Mesenchymal stem cell (in vitro differentiated cells and primary cell): ENCODE measurements around the gene MCM7. TPM values are rescaled to one million over a fixed set of nuclear protein-coding genes. Genes with fewer than 3 reads are reported as not detected.

Source experiments
- DNase-seq: peaks from one replicate; pipeline ENCODE4 v3.0.0-alpha.2; 2013
- H2AFZ ChIP-seq: one replicate; pipeline ENCODE4 v1.6.1; 2013; ENCODE audit warnings: low read depth, mild to moderate bottlenecking, control low read depth, inconsistent platforms, low read length, moderate library complexity
- H2AK5ac ChIP-seq: 2 replicates; pipeline ENCODE4 v1.6.1; 2013; ENCODE audit warnings: low read length, moderate library complexity, mild to moderate bottlenecking, inconsistent platforms; ENCODE audit not compliant: severe bottlenecking
- H2BK120ac ChIP-seq: one replicate; pipeline ENCODE4 v1.6.1; 2013; ENCODE audit warnings: low read depth, mild to moderate bottlenecking, inconsistent platforms, low read length, moderate library complexity
- H2BK12ac ChIP-seq, 2 experiments: one replicate each; pipeline ENCODE4 v1.6.1; 2013; ENCODE audit warnings: inconsistent platforms in 2 of 2, low read length in 2 of 2, mild to moderate bottlenecking in 2 of 2, moderate library complexity in 2 of 2, control low read depth in 1 of 2
- H2BK15ac ChIP-seq: one replicate; pipeline ENCODE4 v1.6.1; 2013; ENCODE audit warnings: mild to moderate bottlenecking, low read depth, inconsistent platforms; ENCODE audit not compliant: poor library complexity, severe bottlenecking
- H2BK5ac ChIP-seq: 2 replicates; pipeline ENCODE4 v1.6.1; 2013; ENCODE audit warnings: low read depth, mild to moderate bottlenecking, low read length, control low read depth, inconsistent platforms; ENCODE audit not compliant: poor library complexity, severe bottlenecking
- H3K14ac ChIP-seq, 2 experiments: one replicate each; pipeline ENCODE4 v1.6.1; 2013; ENCODE audit warnings: inconsistent platforms in 2 of 2, low read length in 2 of 2, control low read depth in 1 of 2, mild to moderate bottlenecking in 1 of 2, moderate library complexity in 1 of 2
- H3K18ac ChIP-seq, 2 experiments: one replicate each; pipeline ENCODE4 v1.6.1; 2013; ENCODE audit warnings: inconsistent platforms in 2 of 2, low read length in 2 of 2, control low read depth in 1 of 2, low read depth in 1 of 2, mild to moderate bottlenecking in 1 of 2
- H3K23ac ChIP-seq, 2 experiments: one replicate each; pipeline ENCODE4 v1.6.1; 2013; ENCODE audit warnings: inconsistent platforms in 2 of 2, low read length in 2 of 2, mild to moderate bottlenecking in 2 of 2, moderate library complexity in 2 of 2, control low read depth in 1 of 2
- H3K27ac ChIP-seq: 2 replicates; pipeline ENCODE4 v1.5.1; 2013; ENCODE audit warnings: mild to moderate bottlenecking, moderate library complexity, low read length, control low read depth, inconsistent platforms; ENCODE audit not compliant: poor library complexity, severe bottlenecking
- H3K27me3 ChIP-seq, 2 experiments: 2 replicates each; pipeline versions ENCODE4 v1.6.1 to v1.7.0; 2013; ENCODE audit warnings: low read length in 2 of 2, mild to moderate bottlenecking in 2 of 2, moderate library complexity in 2 of 2, control low read depth in 1 of 2, inconsistent platforms in 1 of 2; ENCODE audit not compliant: control insufficient read depth in 1 of 2, insufficient read depth in 1 of 2
- H3K36me3 ChIP-seq, 2 experiments: 2 replicates each; pipeline versions ENCODE4 v1.6.1 to v1.7.0; 2013; ENCODE audit warnings: low read length in 2 of 2, control low read depth in 1 of 2, inconsistent platforms in 1 of 2, low read depth in 1 of 2, mild to moderate bottlenecking in 1 of 2; ENCODE audit not compliant: insufficient read depth in 2 of 2, control insufficient read depth in 1 of 2
- H3K4ac ChIP-seq, 2 experiments: one replicate each; pipeline ENCODE4 v1.6.1; 2013; ENCODE audit warnings: inconsistent platforms in 2 of 2, low read length in 2 of 2, mild to moderate bottlenecking in 2 of 2, moderate library complexity in 2 of 2, control low read depth in 1 of 2, low read depth in 1 of 2
- H3K4me1 ChIP-seq: 2 replicates; pipeline ENCODE4 v1.6.1; 2013; ENCODE audit warnings: low read depth, low read length, control low read depth; ENCODE audit not compliant: control insufficient read depth, insufficient read depth
- H3K4me2 ChIP-seq: 2 replicates; pipeline ENCODE4 v1.6.1; 2013; ENCODE audit warnings: low read length, mild to moderate bottlenecking, inconsistent platforms; ENCODE audit not compliant: poor library complexity, severe bottlenecking
- H3K4me3 ChIP-seq, 2 experiments: 2 replicates each; pipeline versions ENCODE4 v1.5.1 to v1.7.0; 2013; ENCODE audit warnings: low read length in 2 of 2, mild to moderate bottlenecking in 2 of 2, control low read depth in 1 of 2, low read depth in 1 of 2; ENCODE audit not compliant: insufficient read depth in 1 of 2
- H3K79me1 ChIP-seq: replicated peaks from 2 replicates; pipeline ENCODE4 v1.6.1; 2013; ENCODE audit warnings: mild to moderate bottlenecking, control low read depth, low read length, inconsistent platforms; ENCODE audit not compliant: poor library complexity, severe bottlenecking
- H3K9ac ChIP-seq: 2 replicates; pipeline ENCODE4 v1.7.0; 2013; ENCODE audit warnings: mild to moderate bottlenecking, low read length, moderate library complexity
- H3K9me3 ChIP-seq: 2 replicates; pipeline ENCODE4 v1.7.0; 2013; ENCODE audit warnings: mild to moderate bottlenecking, low read length; ENCODE audit not compliant: control insufficient read depth
- H4K8ac ChIP-seq: one replicate; pipeline ENCODE4 v1.6.1; 2013; ENCODE audit warnings: inconsistent platforms, mild to moderate bottlenecking, low read length, moderate library complexity
- H4K91ac ChIP-seq: one replicate; pipeline ENCODE4 v1.6.1; 2013; ENCODE audit warnings: mild to moderate bottlenecking, low read length, inconsistent platforms
- WGBS: methylation state at CpG from one replicate; pipeline ENCODE4 v1.1.7; 2013; ENCODE audit warnings: mixed read lengths; 5-methylcytosine and 5-hydroxymethylcytosine counted together
- polyA plus RNA-seq, 2 experiments: library from polyadenylated mRNA; stranded (reverse); fragments of 200-250 nt; gene quantifications; one replicate each; pipeline ENCODE4 v1.2.3, GENCODE V29; 2013

Gene MCM7
- 37.4 TPM for polyA plus RNA-seq (2013, experiment 1 of 2)
- polyA plus RNA-seq (2013, experiment 2 of 2), result 35.4 TPM

GRCh38 chr7:100101016-100101862, at the start of gene MCM7, which contains the start of gene AP4M1:
MCM7 (minus strand) TSS chr7:100101397; CDS start chr7:100101294, 103 bp downstream.
AP4M1 (plus strand) TSS chr7:100101643; CDS start chr7:100101715, 72 bp downstream.
- H3K36me3 ChIP-seq, result peaks cover 59 to 60% of the 10 kb centered on the region in 2 experiments
- H4K91ac ChIP-seq, result peak within 1 kb of the TSS; percentile 81
- peak within 1 kb of the TSS; percentile 83 to 90 for H3K18ac ChIP-seq
- no peak within 1 kb of the TSS for H3K14ac ChIP-seq
- peak within 1 kb of the TSS; percentile 91 for H3K27ac ChIP-seq
- peak within 1 kb of the TSS; percentile 73 to 78 for H2BK12ac ChIP-seq
- H3K23ac ChIP-seq, result no peak within 1 kb of the TSS
- peak within 1 kb of the TSS; percentile 58 to 88 for H3K4ac ChIP-seq
- H3K27me3 ChIP-seq, result no peaks in the 10 kb centered on the region
- H3K9me3 ChIP-seq, result no peaks in the 10 kb centered on the region
- peak; percentile 99 for DNase-seq
- peak within 1 kb of the TSS; percentile 15 for H2BK5ac ChIP-seq
- peaks cover 19% of the 10 kb centered on the region for H3K79me1 ChIP-seq
- H3K4me3 ChIP-seq, result peak within 1 kb of the TSS; percentile 74 to 85
- peak within 1 kb of the TSS; percentile 90 for H3K9ac ChIP-seq
- peak within 1 kb of the TSS; percentile 68 for H2AK5ac ChIP-seq
- WGBS, result under 1% methylated on average over 76 of the region's 80 CpGs
- peak within 1 kb of the TSS; percentile 98 for H2BK120ac ChIP-seq
- H4K8ac ChIP-seq, result peak within 1 kb of the TSS; percentile 86
- peaks cover 21% of the 10 kb centered on the region for H3K4me1 ChIP-seq
- peak within 1 kb of the TSS; percentile 92 for H2BK15ac ChIP-seq
- H2AFZ ChIP-seq, result peak within 1 kb of the TSS; percentile 8
- H3K4me2 ChIP-seq, result peak within 1 kb of the TSS; percentile 93

- H3K23ac ChIP-seq, result peak within 1 kb of the TSS in 1 of 2 experiments; percentile 84
- peak within 1 kb of the TSS in 1 of 2 experiments; percentile 42 for H2BK12ac ChIP-seq
- peak within 1 kb of the TSS; percentile 41 to 96 for H3K18ac ChIP-seq
- peak within 1 kb of the TSS; percentile 53 for H2AK5ac ChIP-seq
- peak within 1 kb of the TSS; percentile 94 for H2AFZ ChIP-seq
- peaks cover 12% of the 10 kb centered on the region for H3K79me1 ChIP-seq
- peaks cover 12 to 21% of the 10 kb centered on the region in 2 experiments for H3K36me3 ChIP-seq
- H4K8ac ChIP-seq, result peak within 1 kb of the TSS; percentile 96
- peak within 1 kb of the TSS; percentile 82 to 93 for H3K4me3 ChIP-seq
- peak within 1 kb of the TSS; percentile 23 for H2BK120ac ChIP-seq
- DNase-seq, result peak; percentile 99
- H3K9me3 ChIP-seq, result no peaks in the 10 kb centered on the region
- H3K27ac ChIP-seq, result peak within 1 kb of the TSS; percentile 45
- H3K4ac ChIP-seq, result peak within 1 kb of the TSS; percentile 61 to 90
- WGBS, result under 1% methylated on average over 43 of the region's 46 CpGs
- no peaks in the 10 kb centered on the region for H3K27me3 ChIP-seq
- H3K9ac ChIP-seq, result peak within 1 kb of the TSS; percentile 93
- no peak within 1 kb of the TSS for H2BK5ac ChIP-seq
- peak within 1 kb of the TSS; percentile 90 for H4K91ac ChIP-seq
- H2BK15ac ChIP-seq, result peak within 1 kb of the TSS; percentile 8
- peak within 1 kb of the TSS; percentile 82 for H3K4me2 ChIP-seq
- H3K14ac ChIP-seq, result peak within 1 kb of the TSS in 1 of 2 experiments; percentile 98
- peaks cover 9% of the 10 kb centered on the region for H3K4me1 ChIP-seq
Observed at GRCh38 chr7:100148559-100149328, 47.5 kb upstream of the MCM7 start, which contains the start of gene LAMTOR4. LAMTOR4 (plus strand) TSS chr7:100148918; CDS start chr7:100148973, 55 bp downstream.

GRCh38 chr7:100148225-100148558, 47.0 kb upstream of the MCM7 start:
- peak overlapping the region in 1 of 2 experiments; percentile 42 for H2BK12ac ChIP-seq
- H4K91ac ChIP-seq, result peak overlapping the region; percentile 90
- no peaks in the 10 kb centered on the region for H3K9me3 ChIP-seq
- no peak overlapping the region for H2BK120ac ChIP-seq
- H2BK5ac ChIP-seq, result no peak overlapping the region
- DNase-seq, result no peak
- H4K8ac ChIP-seq, result peak overlapping the region; percentile 96
- H3K18ac ChIP-seq, result peak overlapping the region; percentile 41 to 73
- H3K36me3 ChIP-seq, result peaks cover 6 to 15% of the 10 kb centered on the region in 2 experiments
- peak overlapping the region; percentile 81 for H3K4me2 ChIP-seq
- peak overlapping the region; percentile 94 for H2AFZ ChIP-seq
- H3K14ac ChIP-seq, result no peak overlapping the region
- WGBS, result 59% methylated on average over 7 of the region's 14 CpGs
- no peak overlapping the region for H2BK15ac ChIP-seq
- H3K23ac ChIP-seq, result no peak overlapping the region
- H3K4me3 ChIP-seq, result peak overlapping the region in 1 of 2 experiments; percentile 93
- peak overlapping the region; percentile 53 for H2AK5ac ChIP-seq
- H3K79me1 ChIP-seq, result peaks cover 12% of the 10 kb centered on the region
- peak overlapping the region in 1 of 2 experiments; percentile 90 for H3K4ac ChIP-seq
- peak overlapping the region; percentile 45 for H3K27ac ChIP-seq
- peak overlapping the region; percentile 93 for H3K9ac ChIP-seq
- peaks cover 9% of the 10 kb centered on the region for H3K4me1 ChIP-seq
- no peaks in the 10 kb centered on the region for H3K27me3 ChIP-seq
